Osteoblast (primary cell): Measurements from ENCODE around the gene ANKRD31. TPM values are rescaled to one million over a fixed set of nuclear protein-coding genes. Genes with fewer than 3 reads are reported as not detected.

Experiments
- DNase-seq: peaks from one replicate; pipeline ENCODE4 v3.0.0; 2011; ENCODE audit warnings: low spot score, mixed read lengths; ENCODE audit not compliant: insufficient read length; ENCODE audit errors: missing footprints
- H2AFZ ChIP-seq: 2 replicates; pipeline ENCODE4 v1.6.0; 2011; ENCODE audit warnings: mild to moderate bottlenecking, low read length
- H3K27ac ChIP-seq: 2 replicates; pipeline ENCODE4 v1.5.1; 2011; ENCODE audit warnings: mild to moderate bottlenecking, low read depth, low read length, moderate library complexity
- H3K27me3 ChIP-seq: 2 replicates; pipeline ENCODE4 v1.6.0; 2012; ENCODE audit warnings: mild to moderate bottlenecking, control low read depth, inconsistent platforms, low read length, moderate library complexity; ENCODE audit not compliant: insufficient read depth
- H3K36me3 ChIP-seq: 2 replicates; pipeline ENCODE4 v1.5.1; 2011; ENCODE audit warnings: mild to moderate bottlenecking, low read length, control low read depth, moderate library complexity; ENCODE audit not compliant: insufficient read depth
- H3K4me1 ChIP-seq: 2 replicates; pipeline ENCODE4 v1.5.1; 2011; ENCODE audit warnings: mild to moderate bottlenecking, low read length, control low read depth, moderate library complexity; ENCODE audit not compliant: insufficient read depth
- H3K4me2 ChIP-seq: 2 replicates; pipeline ENCODE4 v1.6.0; 2011; ENCODE audit warnings: mild to moderate bottlenecking, low read length; ENCODE audit not compliant: insufficient read depth
- H3K4me3 ChIP-seq: fragments of 200-600 bp; sonication (generic); 3 replicates; pipeline ENCODE4 v1.5.1; 2012; ENCODE audit warnings: mild to moderate bottlenecking, low read length, inconsistent platforms; ENCODE audit not compliant: insufficient read depth
- H3K79me2 ChIP-seq: 2 replicates; pipeline ENCODE4 v1.6.0; 2012; ENCODE audit warnings: mild to moderate bottlenecking, low read length, control low read depth, inconsistent platforms; ENCODE audit not compliant: insufficient read depth
- H3K9me3 ChIP-seq: 2 replicates; pipeline ENCODE4 v1.5.1; 2011; ENCODE audit warnings: low read depth, low read length, control low read depth
- H4K20me1 ChIP-seq: 2 replicates; pipeline ENCODE4 v1.6.0; 2012; ENCODE audit warnings: mild to moderate bottlenecking, low read length, control low read depth; ENCODE audit not compliant: insufficient read depth
- CTCF ChIP-seq: IDR thresholded peaks from 2 replicates; pipeline ENCODE4 v1.5.1; 2011; ENCODE audit warnings: mild to moderate bottlenecking, low read depth, low read length, moderate library complexity; ENCODE audit errors: extremely low read depth
- total RNA-seq: library from RNA; depleted of rRNA; stranded (reverse); fragments of >200 nt; gene quantifications from 2 replicates; pipeline ENCODE4 v1.2.3, GENCODE V29; 2012

The ANKRD31 gene
- total RNA-seq, 1 donor, result 0.36 TPM

GRCh38 chr5:75031366-75031765 lies 205.3 kb downstream of the ANKRD31 start:
- no peaks in the 10 kb centered on the region for H3K4me1 ChIP-seq
- no peak for DNase-seq
- H3K27me3 ChIP-seq, result no peaks in the 10 kb centered on the region
- no peaks in the 10 kb centered on the region for H3K9me3 ChIP-seq
- no peak overlapping the region for H3K4me2 ChIP-seq
- no peak overlapping the region for H3K27ac ChIP-seq
- H2AFZ ChIP-seq, result no peak overlapping the region
- H3K4me3 ChIP-seq, result no peak overlapping the region
- TF ChIP-seq CTCF, result no peak
- no peaks in the 10 kb centered on the region for H3K36me3 ChIP-seq
- H3K79me2 ChIP-seq, result no peaks in the 10 kb centered on the region
- H4K20me1 ChIP-seq, result no peaks in the 10 kb centered on the region

GRCh38 chr5:75028090-75028489 lies 208.6 kb downstream of the ANKRD31 start:
- H3K4me3 ChIP-seq, result no peak overlapping the region
- H3K4me1 ChIP-seq, result no peaks in the 10 kb centered on the region
- no peaks in the 10 kb centered on the region for H3K9me3 ChIP-seq
- H4K20me1 ChIP-seq, result no peaks in the 10 kb centered on the region
- no peak overlapping the region for H2AFZ ChIP-seq
- H3K4me2 ChIP-seq, result no peak overlapping the region
- H3K36me3 ChIP-seq, result no peaks in the 10 kb centered on the region
- no peak overlapping the region for H3K27ac ChIP-seq
- DNase-seq, result no peak
- H3K79me2 ChIP-seq, result no peaks in the 10 kb centered on the region
- TF ChIP-seq CTCF, result no peak
- no peaks in the 10 kb centered on the region for H3K27me3 ChIP-seq

GRCh38 chr5:75023368-75024159 lies 213.1 kb downstream of the ANKRD31 start:
- Histone ChIP-seq H3K27me3 (no peaks in the 10 kb centered on the region), H2AFZ (no peak overlapping the region), H3K36me3 (no peaks in the 10 kb centered on the region), H3K4me1 (no peaks in the 10 kb centered on the region), H3K79me2 (no peaks in the 10 kb centered on the region), H3K9me3 (no peaks in the 10 kb centered on the region), H3K27ac (no peak overlapping the region), H3K4me2 (no peak overlapping the region), H3K4me3 (no peak overlapping the region), H4K20me1 (no peaks in the 10 kb centered on the region)
- DNase-seq, result no peak
- no peak for TF ChIP-seq CTCF

GRCh38 chr5:75021800-75022199 lies 214.9 kb downstream of the ANKRD31 start:
- no peaks in the 10 kb centered on the region for H3K79me2 ChIP-seq
- H2AFZ ChIP-seq, result no peak overlapping the region
- H3K4me3 ChIP-seq, result no peak overlapping the region
- no peak overlapping the region for H3K27ac ChIP-seq
- H3K36me3 ChIP-seq, result no peaks in the 10 kb centered on the region
- no peak for TF ChIP-seq CTCF
- no peaks in the 10 kb centered on the region for H4K20me1 ChIP-seq
- no peaks in the 10 kb centered on the region for H3K4me1 ChIP-seq
- no peaks in the 10 kb centered on the region for H3K9me3 ChIP-seq
- DNase-seq, result no peak
- H3K27me3 ChIP-seq, result no peaks in the 10 kb centered on the region
- no peak overlapping the region for H3K4me2 ChIP-seq
